ENCODE data around the gene ERVH48-1. TPM values are rescaled to one million over a fixed set of nuclear protein-coding genes. Genes with fewer than 3 reads are reported as not detected.
A peak's percentile ranks its signal among the peaks of the same experiment; 100 is the strongest.
"Not testable (repeated sequence)": the region's sequence is repeated elsewhere in the genome, so short reads cannot be mapped to it uniquely, and the experiment has no call there.

ERVH48-1 gene
- total RNA-seq, 1 experiment from 2014 or later: 37.9 TPM

DNA sequence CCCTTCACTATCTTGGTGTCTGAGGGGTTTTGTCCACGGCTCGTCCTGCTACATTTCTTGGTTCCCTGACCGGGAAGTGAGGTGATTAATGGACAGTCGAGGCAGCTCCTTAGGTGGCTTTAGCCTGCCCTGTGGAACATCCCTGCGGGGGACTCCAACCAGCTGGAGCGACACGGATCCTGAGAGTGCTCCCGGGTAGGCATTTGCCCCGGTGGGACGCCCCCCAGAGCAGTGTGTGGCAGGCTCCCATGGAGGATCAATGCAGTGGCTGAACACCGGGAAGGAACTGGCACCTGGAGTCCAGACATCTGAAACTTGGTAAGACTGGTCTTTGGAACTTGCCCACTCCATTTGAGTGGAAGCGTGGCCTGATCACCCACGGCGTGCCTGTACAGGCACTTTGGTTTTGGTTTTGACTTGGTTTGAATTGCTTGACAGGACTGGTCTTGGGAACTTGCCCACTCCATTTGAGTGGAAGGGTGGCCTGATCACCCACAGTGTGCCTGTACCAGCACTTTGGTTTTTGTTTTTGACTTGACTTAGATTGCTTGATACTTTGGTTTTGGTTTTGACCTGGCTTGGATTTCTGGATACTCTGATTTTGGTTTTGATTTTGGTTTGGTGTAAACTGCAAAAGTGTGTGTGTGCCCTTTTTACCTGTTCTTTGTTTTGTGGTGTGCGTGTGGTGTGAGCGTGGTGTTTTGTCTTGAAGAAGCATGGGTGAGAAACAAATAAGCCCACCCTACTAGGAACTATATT is 7.1 kb upstream of the ERVH48-1 start:
- peak overlapping the region; percentile 97 for H3K4me3 Mint-ChIP-seq (ENCODE audit: unreplicated experiment)
- BruUV-seq (replicated peaks): TSS peak; percentile 36
- H3K27me3 ChIP-seq (replicated peaks; ENCODE audit: control insufficient read depth, insufficient read depth, low read length); CTCF ChIA-PET; H3K27me3 Mint-ChIP-seq (ENCODE audit: insufficient read depth, unreplicated experiment); H3K9me3 ChIP-seq; H3K36me3 ChIP-seq (ENCODE audit: control insufficient read depth, insufficient read depth, low read length); H3K9me3 Mint-ChIP-seq (ENCODE audit: unreplicated experiment): not testable (repeated sequence)
- POLR2A ChIA-PET: interaction anchor here (1.1 kb wide), 1 partner anchor 23 kb away, joined by 3 read pairs; no protein-coding TSS in a partner anchor
- Histone ChIP-seq H3K4me3 (ENCODE audit: low read depth, low read length) (peak overlapping the region; percentile 47), H3K4me1 (peaks cover 44% of the 10 kb centered on the region)
- peaks cover 30% of the 10 kb centered on the region for H3K4me1 Mint-ChIP-seq (ENCODE audit: low read depth, unreplicated experiment)
- peak overlapping the region; percentile 99 for H3K27ac Mint-ChIP-seq (ENCODE audit: unreplicated experiment)
- peak in 1 of 2 experiments; percentile 42 for DNase-seq
- intact Hi-C loops (cut with micrococcal nuclease; ENCODE audit: unreplicated experiment): loop anchor here (2.0 kb wide), 2 partner anchors 22 to 42 kb away; partner anchors contain the start of gene PKNOX1
- H3K36me3 Mint-ChIP-seq (ENCODE audit: insufficient read depth, unreplicated experiment): peaks cover 61% of the 10 kb centered on the region

DNA sequence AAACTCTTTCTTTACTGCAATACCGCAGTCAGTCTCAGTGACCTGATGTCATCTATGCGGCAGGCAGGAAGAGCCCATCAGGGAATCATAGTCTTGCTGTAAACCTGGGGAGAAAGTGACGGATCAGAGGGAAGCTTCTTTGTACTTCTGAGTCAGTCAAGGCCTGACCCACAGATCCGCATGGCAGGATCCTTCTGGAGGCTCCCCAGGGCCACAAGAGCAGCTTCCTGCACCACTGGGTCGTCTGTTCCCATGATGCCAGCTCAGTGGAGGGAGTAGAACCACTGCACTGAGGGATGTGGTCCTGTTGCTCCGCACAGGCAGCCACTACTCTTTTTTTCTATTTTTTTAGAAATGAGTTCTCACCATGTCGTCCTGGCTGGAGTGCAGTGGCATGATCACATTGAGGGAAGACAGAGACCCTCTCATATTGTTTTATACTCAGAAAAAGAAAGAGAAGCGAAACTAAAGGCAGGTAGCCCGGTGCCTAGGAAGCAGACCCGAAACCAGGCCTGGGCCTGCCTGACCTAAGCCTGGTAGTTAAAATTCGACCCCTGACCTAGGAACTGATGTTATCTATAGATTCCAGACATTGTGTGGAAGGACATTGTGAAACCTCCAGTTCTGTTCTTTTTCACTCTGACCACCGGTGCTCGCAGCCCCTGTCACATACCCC is 6.3 kb upstream of the ERVH48-1 start:
- no TSS peak for BruUV-seq (replicated peaks)
- POLR2A ChIA-PET: interaction anchor here (0.6 to 1.1 kb wide), 4 partner anchors 24 to 43 kb away, joined by 3 to 5 read pairs (median 3); partner anchors contain the start of gene PKNOX1
- Mint-ChIP-seq H3K9me3 (ENCODE audit: unreplicated experiment) (no peaks in the 10 kb centered on the region), H3K36me3 (ENCODE audit: insufficient read depth, unreplicated experiment) (peaks cover 53% of the 10 kb centered on the region), H3K27ac (ENCODE audit: unreplicated experiment) (peak overlapping the region; percentile 99), H3K4me3 (ENCODE audit: unreplicated experiment) (peak overlapping the region; percentile 97), H3K4me1 (ENCODE audit: low read depth, unreplicated experiment) (peaks cover 22% of the 10 kb centered on the region), H3K27me3 (ENCODE audit: insufficient read depth, unreplicated experiment) (no peaks in the 10 kb centered on the region)
- Histone ChIP-seq H3K4me3 (ENCODE audit: low read depth, low read length) (peak overlapping the region; percentile 47), H3K4me1 (peaks cover 45% of the 10 kb centered on the region), H3K27me3 (replicated peaks; ENCODE audit: control insufficient read depth, insufficient read depth, low read length) (no peaks in the 10 kb centered on the region), H3K9me3 (no peaks in the 10 kb centered on the region), H3K36me3 (ENCODE audit: control insufficient read depth, insufficient read depth, low read length) (no peaks in the 10 kb centered on the region)
- intact Hi-C loops (cut with micrococcal nuclease; ENCODE audit: unreplicated experiment): loop anchor here (2.0 kb wide), 2 partner anchors 23 to 43 kb away; partner anchors contain the start of gene PKNOX1
- CTCF ChIA-PET: no interaction called here
- TF ChIP-seq, protein P1, sequence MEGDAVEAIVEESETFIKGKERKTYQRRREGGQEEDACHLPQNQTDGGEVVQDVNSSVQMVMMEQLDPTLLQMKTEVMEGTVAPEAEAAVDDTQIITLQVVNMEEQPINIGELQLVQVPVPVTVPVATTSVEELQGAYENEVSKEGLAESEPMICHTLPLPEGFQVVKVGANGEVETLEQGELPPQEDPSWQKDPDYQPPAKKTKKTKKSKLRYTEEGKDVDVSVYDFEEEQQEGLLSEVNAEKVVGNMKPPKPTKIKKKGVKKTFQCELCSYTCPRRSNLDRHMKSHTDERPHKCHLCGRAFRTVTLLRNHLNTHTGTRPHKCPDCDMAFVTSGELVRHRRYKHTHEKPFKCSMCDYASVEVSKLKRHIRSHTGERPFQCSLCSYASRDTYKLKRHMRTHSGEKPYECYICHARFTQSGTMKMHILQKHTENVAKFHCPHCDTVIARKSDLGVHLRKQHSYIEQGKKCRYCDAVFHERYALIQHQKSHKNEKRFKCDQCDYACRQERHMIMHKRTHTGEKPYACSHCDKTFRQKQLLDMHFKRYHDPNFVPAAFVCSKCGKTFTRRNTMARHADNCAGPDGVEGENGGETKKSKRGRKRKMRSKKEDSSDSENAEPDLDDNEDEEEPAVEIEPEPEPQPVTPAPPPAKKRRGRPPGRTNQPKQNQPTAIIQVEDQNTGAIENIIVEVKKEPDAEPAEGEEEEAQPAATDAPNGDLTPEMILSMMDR (IDR thresholded peaks at IDR 0.05; ENCODE audit: insufficient read depth in 1 of 2, low read depth in 1 of 2, low read length in 1 of 2, severe bottlenecking in 1 of 2, unreplicated experiment in 1 of 2): no peak
- DNase-seq: peak; percentile 24 to 44

DNA sequence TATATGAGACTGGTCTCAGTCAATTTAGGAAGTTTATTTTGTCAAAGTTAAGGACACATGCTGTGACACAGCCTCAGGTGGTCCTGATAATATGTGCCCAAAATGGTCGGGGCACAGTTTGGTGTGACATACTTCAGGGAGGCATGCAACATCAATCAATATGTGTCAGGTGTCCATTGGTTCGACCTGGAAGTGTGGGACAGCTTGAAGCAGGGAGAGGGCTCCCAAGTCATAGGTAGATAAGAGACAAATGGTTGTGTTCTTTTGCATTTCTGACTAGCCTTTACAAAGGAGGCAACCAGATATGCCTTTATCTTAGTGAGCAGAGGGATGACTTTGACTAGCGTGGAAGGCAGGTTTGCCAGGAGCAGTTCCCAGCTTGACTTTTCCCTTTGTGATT is 4.5 kb upstream of the ERVH48-1 start:
- no peaks in the 10 kb centered on the region for H3K27me3 Mint-ChIP-seq (ENCODE audit: insufficient read depth, unreplicated experiment)
- TF ChIP-seq, protein P1 (IDR thresholded peaks at IDR 0.05; ENCODE audit: insufficient read depth in 1 of 2, low read depth in 1 of 2, low read length in 1 of 2, severe bottlenecking in 1 of 2, unreplicated experiment in 1 of 2): no peak
- no TSS peak for BruUV-seq (replicated peaks)
- no peaks in the 10 kb centered on the region for H3K9me3 Mint-ChIP-seq (ENCODE audit: unreplicated experiment)
- intact Hi-C loops (cut with micrococcal nuclease; ENCODE audit: unreplicated experiment): no loop called here
- H3K36me3 ChIP-seq (ENCODE audit: control insufficient read depth, insufficient read depth, low read length): no peaks in the 10 kb centered on the region
- CTCF ChIA-PET: no interaction called here
- H3K4me1 ChIP-seq: peaks cover 44% of the 10 kb centered on the region
- peak overlapping the region; percentile 99 for H3K27ac Mint-ChIP-seq (ENCODE audit: unreplicated experiment)
- peaks cover 14% of the 10 kb centered on the region for H3K4me1 Mint-ChIP-seq (ENCODE audit: low read depth, unreplicated experiment)
- POLR2A ChIA-PET: no interaction called here
- H3K4me3 Mint-ChIP-seq (ENCODE audit: unreplicated experiment): no peak overlapping the region
- DNase-seq: no peak
- H3K27me3 ChIP-seq (replicated peaks; ENCODE audit: control insufficient read depth, insufficient read depth, low read length): no peaks in the 10 kb centered on the region
- H3K36me3 Mint-ChIP-seq (ENCODE audit: insufficient read depth, unreplicated experiment): peaks cover 52% of the 10 kb centered on the region
- H3K4me3 ChIP-seq (ENCODE audit: low read depth, low read length): no peak overlapping the region
- no peaks in the 10 kb centered on the region for H3K9me3 ChIP-seq

DNA sequence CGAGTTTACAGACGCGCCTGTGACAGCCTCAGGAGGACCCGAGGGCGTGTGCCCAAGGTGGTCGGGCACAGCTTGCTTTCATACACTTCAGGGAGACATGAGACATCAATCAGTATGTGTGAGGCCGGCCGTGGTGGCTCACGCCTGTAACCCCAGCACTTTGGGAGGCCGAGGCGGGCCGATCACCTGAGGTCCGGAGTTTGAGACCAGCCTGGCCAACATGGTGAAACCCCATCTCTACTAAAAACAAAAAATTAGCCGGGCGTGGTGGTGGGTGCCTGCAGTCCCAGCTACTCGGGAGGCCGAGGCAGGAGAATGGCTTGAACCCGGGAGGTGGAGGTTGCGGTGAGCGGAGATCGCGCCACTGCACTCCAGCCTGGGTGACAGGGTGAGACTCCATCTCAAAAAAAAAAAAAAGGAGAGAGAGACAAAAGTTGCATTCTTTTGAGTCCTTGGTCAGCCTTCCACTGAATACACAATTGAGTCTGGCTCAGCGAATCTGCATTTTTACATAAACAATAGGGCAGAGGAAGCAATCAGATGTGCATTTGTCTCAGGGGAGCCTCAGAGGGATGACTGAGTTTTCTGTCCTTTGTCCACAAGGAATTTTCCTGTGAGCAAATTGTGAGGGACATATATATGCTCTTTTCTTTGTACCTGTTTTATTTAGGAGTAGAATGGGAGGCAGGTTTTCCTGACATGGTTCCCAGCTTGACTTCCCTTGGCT is 2.2 kb upstream of the ERVH48-1 start:
- H3K4me3 Mint-ChIP-seq (ENCODE audit: unreplicated experiment); POLR2A ChIA-PET; H3K4me3 ChIP-seq (ENCODE audit: low read depth, low read length); H3K36me3 ChIP-seq (ENCODE audit: control insufficient read depth, insufficient read depth, low read length); H3K9me3 ChIP-seq; H3K9me3 Mint-ChIP-seq (ENCODE audit: unreplicated experiment); H3K27me3 Mint-ChIP-seq (ENCODE audit: insufficient read depth, unreplicated experiment); H3K27me3 ChIP-seq (replicated peaks; ENCODE audit: control insufficient read depth, insufficient read depth, low read length); BruUV-seq (replicated peaks); intact Hi-C loops (cut with micrococcal nuclease; ENCODE audit: unreplicated experiment); H3K27ac Mint-ChIP-seq (ENCODE audit: unreplicated experiment); CTCF ChIA-PET; DNase-seq: not testable (repeated sequence)
- peaks cover 32% of the 10 kb centered on the region for H3K36me3 Mint-ChIP-seq (ENCODE audit: insufficient read depth, unreplicated experiment)
- peaks cover 25% of the 10 kb centered on the region for H3K4me1 Mint-ChIP-seq (ENCODE audit: low read depth, unreplicated experiment)
- peaks cover 51% of the 10 kb centered on the region for H3K4me1 ChIP-seq

Measured in Caco-2 (cell line).